HG03097 (cell line): ENCODE data around the gene FREM3.
"Not testable (repeated sequence)": the region's sequence is repeated elsewhere in the genome, so short reads cannot be mapped to it uniquely, and the experiment has no call there.

Source experiments
- ATAC-seq: cut with Tn5 transposase; IDR thresholded peaks from one replicate; pipeline ENCODE4 v1.9.1; 2021; ENCODE audit not compliant: unreplicated experiment, low FRiP score

Gene FREM3

DNA sequence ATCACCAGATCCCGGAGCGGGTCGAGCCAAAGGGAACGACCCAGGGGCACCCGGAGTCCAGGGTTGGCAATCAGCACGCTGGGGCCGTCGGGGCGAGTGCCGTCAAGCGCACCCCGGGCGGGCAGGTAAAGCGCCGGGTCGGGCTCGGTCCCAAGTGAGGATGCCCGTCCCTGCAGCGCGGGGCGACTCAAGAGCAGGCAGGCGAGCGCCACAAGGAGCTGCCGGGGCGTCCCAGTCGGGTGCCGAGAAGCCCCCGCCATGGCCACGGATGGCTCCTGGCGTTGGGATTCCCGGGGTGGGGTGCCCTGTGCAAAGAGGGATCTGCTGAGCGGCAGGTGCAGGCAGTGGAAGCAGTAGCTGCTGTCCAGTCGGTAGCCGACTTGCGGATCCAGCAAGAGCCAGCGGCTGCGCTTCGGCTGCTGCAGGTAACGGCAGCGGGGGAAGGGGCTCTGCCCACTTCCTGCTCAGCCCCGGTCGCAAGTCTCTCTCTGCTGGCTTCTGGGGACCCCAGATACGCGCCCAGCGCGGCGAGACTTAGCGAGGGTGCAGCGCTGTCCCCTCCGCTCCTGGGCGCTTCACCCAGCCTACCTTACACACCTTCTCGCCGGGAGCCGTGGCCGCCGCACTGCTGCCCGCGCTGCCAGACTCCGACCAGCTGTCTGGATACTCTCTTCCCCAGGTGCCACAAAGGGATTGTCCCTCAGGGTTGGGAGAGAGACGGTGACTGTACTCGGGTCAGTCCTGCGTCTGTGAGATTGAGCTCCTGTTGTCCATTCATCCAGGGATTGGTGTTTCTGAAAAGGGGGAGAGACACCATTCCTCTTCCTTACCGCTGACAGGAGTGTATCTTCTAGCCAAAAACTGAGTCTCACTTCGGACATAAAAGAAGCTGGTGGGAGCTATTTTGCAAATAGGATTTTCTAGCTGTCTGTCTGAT, at the start of gene FREM3:
Gene FREM3 (minus strand): TSS at position 260 of the 937 bp plus-strand sequence. CDS start 0 bp downstream, at position 260.
- ATAC-seq: no peak

DNA sequence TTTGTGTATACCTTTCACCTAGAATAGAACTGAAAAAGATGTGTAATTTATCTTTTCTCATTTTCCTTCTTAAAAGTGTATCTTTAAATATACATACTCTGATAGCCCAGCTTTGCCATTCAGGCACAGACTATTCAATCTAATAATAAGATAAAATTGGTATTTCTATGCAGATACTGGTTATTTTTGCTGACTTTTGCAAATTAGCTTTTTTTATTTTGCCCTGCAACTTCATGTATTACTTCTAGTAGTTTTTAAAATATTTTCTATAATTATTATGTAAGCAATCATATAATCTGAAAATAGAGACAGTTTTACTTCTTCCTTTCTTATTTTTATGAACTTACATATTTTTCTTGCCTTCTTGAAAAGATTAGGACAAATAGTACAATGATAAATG, 45.4 kb upstream of the FREM3 start:
- ATAC-seq: no peak

DNA sequence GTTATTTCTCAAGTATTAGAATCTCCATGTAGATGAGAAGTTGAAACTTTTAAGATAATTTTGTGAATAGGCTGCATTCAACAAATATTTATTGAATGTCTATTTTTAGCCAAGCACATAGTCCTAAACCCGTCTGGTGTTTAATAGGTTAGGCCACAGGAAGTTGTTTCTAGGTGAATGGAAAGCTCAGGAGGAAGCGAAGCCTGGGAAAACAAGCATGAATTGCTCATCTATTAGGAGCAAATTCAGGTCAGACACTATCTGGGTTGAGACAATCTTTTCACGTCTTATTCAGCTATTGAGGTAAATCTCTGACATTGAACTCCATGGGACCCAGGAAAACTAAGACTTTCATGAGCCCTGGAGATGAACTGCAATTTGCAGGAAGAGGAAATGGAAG, 43.1 kb upstream of the FREM3 start:
- no peak for ATAC-seq

DNA sequence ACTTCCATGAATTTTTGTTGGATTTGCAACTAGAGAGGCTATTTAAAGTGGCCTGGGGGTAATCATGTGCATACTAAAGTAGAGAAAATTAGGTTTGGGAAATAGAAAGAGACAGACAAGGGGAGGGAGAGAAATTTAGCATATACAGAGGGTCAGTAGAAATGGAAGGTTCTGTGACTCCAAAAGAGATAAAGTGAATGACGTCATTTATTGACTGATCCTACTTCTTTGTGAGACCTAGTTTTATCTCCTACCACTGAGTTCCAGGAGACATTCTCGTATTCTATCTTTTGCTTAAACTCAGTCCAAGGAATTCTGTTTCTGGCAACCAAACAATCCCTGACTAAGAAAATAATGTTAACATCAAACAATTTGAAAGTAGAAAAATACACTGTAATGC, 42.4 kb upstream of the FREM3 start:
- no peak for ATAC-seq

DNA sequence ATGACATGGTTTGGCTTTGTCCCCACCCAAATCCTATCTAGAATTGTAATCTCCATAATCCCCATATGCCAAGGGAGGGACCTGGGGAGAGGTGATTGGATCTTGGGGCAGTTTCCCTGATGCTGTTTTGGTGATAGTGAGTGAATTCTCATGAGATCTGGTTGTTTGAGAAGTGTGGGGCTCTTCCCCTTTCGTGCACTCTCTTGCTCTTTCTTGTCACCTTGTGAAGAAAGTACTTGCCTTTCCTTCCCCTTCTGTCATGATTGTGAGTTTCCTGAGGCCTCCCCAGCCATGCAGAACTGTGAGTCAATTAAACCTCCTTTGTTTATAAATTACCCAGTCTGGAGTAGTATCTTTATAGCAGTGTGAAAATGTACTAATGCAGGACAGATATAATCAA, 36.4 kb upstream of the FREM3 start:
- no peak for ATAC-seq

DNA sequence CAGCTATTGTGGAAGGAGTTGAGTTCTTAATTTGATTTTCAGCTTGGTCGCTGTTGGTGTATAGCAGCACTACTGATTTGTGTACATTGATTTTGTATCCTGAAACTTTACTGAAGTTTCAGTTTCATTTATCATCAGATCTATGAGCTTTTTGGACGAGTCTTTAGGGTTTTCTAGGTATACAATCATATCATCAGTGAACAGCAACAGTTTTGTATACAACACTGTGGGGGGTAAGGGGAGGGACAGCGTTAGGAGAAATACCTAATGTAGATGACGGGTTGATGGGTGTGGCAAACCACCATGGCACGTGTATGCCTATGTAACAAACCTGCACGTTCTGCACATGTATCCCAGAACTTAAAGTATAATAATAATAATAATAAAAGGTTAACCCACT, 35.6 kb upstream of the FREM3 start:
- ATAC-seq: not testable (repeated sequence)

DNA sequence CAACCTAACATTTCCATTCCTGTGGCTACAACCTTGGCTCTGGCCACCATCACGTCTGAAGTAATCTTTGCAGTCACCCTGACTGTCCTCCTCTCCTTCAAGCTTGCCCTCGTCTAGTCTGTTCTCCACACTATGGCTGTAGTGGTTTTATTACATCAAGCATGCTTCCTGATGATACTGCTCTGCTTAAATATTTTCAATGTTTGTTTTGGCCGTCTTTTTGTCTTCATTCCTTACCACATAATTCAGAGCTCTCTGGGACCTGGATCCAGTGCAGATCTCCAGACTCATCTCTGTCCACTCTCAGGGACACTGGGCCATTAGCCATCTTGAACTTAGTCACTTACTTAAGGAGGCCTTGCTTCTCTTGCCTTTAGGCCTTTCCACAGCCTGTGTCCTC, 27.7 kb upstream of the FREM3 start:
- no peak for ATAC-seq

DNA sequence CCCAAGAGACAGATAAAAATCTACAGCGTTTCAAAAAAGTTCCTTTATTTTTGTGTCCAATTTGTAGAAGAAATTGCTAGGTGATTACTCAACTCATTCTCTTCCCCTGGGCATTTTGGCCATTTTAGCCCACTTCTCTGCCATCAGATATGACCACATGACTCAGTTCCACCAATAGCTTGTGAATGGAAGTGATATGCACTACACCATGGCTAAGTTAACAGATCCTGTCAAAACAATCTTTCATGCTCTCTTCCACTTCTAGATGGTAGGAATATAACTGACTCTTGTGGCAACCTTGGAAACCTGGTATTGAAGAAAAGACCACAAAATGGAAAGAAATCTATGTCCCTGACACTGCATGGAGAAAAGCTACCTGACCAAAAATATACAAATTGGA, 26.2 kb upstream of the FREM3 start:
- ATAC-seq: no peak

DNA sequence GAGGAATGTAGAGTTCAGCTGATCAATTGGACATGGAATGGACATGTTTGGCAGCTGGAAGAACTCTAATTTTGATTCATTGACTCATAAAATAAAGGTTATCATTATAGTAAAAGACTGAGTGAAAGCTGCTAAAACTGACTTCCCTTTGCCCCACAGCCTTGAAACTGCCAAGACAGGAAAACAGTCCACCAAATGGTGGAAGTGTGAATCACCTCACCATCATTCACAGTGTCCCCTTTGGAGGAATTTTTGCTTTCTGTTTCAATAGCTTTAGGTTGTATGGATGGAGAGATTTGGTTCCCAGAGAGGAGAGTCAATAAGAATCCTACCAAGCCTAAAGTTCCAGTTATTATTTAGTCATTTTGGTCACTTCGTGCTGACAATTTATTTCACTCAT, 20.8 kb upstream of the FREM3 start:
- no peak for ATAC-seq

DNA sequence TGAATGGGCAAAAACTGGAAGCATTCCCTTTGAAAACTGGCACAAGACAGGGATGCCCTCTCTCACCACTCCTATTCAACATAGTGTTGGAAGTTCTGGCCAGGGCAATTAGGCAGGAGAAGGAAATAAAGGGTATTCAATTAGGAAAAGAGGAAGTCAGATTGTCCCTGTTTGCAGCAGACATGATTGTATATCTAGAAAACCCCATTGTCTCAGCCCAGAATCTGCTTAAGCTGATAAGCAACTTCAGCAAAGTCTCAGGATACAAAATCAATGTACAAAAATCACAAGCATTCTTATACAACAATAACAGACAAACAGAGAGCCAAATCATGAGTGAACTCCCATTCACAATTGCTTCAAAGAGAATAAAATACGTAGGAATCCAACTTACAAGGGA, 18.3 kb upstream of the FREM3 start:
- ATAC-seq: not testable (repeated sequence)

DNA sequence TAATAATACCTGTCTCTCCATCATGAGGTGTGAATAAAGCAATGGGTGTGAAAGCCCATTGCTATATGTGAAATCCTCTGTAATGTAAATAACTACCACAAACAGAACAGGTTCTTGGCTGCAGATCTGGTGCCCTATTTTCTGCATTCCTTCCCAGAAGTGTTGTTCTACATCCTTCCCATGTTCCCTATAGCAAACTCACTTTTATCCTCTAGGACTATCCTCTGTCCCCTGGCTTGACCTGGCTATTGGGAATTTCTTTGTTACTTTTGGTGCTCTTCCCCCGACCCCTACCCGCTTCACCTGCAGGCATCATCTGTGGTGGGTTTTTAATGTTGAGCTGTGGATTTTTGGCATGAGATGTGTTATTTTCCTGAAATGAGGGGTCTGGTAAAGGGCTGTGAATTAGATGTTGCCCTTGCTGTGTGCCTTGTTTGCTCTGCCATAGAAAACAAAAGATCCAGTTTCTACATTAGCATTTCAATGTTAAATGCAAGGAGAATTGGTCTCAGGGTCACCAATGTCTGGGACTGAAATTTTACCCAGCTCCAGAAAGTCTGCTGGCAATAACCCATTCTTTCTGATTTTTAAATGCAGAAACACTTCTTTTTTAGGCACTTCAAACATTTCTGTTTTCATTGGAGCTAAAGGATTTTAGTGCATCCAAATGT, 13.6 kb upstream of the FREM3 start:
- no peak for ATAC-seq

DNA sequence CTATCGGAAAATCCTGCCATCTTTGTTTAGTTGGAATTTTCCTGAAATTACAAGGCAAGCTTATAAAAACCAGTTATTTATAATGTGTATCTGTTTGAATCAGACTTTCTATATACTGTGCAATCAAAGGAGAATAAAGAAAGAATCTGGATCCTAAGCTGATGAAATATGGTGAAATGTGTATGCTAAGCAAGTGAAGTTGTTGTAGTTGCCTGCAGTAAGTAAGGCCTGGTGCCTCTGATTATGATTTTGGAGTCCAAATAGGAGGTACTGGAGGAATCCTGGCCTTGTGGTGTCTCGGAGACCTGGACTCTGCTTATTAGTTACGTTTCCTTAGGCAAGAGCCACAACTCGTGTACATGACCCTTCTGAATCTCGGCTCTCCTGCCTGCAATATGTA, 13.1 kb upstream of the FREM3 start:
- no peak for ATAC-seq

DNA sequence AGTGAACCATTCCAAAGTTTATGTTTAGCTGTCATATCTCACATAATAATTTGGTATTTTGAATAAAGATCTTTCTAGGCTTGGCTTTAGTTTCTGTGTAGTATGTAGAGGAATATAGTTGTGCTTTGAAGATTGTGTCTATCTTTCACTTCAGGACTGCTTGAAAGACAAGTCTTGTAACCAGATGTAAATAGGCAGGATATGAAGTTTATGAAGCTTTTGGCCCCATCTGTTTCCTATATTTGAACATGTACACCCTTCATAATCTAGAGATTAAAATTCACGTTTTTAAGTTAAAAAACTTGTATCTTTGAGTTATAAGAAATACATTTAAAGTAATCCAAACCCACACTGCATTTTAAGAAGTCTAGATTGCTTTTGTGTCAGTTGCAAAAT, 11.7 kb upstream of the FREM3 start:
- ATAC-seq: no peak

DNA sequence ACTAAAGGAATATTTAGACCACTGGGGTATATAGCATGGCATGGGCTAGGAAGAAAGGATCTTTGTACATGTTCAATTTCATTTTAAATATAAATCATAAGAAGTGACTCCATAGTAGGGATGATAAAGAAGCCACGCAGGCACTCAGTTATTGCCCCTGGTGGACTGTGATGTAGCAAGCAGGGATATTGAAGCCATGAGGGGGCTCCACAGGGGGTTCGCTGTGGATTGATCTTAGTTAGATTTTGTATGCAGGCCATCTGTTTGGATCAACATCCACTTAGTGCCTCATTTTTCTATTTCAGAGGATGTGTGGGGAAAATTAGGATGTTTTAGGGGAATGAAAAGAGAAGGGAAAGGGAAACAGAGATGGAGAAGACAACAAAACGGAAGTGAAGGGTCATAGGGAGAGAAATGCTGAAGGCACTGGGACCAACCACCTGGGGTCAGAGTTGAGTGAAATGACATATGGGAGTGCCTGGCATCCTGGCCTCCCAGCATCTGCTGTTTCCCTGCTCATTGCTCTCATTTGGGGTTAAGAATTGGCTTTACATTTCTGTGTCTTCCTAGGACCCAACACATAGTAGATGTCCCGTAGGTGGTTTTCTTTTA, 11.2 kb upstream of the FREM3 start:
- ATAC-seq: no peak

DNA sequence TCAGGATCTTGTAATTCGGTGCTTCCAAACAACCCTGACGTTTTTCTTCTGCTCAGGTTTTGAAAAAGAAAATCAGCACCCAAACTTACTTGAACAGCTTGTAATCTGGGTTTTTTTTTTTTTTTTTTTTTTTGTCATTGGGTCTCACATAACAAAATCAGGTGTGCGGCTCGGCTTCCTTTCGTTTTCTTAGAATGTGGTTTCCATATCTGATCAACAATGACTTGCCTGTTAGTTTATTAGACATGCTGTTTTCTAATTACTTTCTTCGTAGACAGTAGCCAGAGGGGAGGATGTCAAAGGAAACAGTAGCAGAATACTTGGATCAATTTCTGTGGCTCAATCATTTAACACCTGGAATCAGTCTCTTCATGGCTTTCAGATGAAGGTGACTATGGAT, 890 bp upstream of the FREM3 start:
- ATAC-seq: no peak

DNA sequence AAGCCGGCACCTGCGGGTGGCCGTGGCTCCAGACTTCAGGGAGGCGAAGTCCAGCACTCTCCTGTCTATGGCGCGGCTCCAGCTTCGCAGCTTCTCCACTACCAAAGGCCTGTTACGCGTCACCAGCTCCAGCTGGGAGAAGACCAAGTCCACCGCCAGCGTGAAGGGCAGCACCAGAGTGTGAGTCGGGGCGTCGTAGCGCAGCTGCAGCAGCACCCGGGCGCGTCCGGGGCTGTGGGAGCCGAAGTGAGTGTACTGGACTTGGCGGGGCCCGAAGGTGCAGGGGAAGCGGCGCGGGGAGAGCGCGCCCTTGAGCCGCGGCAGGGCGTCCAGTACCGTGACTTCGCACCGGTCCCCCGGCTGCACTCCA, 444 bp downstream of the FREM3 start:
- no peak for ATAC-seq

DNA sequence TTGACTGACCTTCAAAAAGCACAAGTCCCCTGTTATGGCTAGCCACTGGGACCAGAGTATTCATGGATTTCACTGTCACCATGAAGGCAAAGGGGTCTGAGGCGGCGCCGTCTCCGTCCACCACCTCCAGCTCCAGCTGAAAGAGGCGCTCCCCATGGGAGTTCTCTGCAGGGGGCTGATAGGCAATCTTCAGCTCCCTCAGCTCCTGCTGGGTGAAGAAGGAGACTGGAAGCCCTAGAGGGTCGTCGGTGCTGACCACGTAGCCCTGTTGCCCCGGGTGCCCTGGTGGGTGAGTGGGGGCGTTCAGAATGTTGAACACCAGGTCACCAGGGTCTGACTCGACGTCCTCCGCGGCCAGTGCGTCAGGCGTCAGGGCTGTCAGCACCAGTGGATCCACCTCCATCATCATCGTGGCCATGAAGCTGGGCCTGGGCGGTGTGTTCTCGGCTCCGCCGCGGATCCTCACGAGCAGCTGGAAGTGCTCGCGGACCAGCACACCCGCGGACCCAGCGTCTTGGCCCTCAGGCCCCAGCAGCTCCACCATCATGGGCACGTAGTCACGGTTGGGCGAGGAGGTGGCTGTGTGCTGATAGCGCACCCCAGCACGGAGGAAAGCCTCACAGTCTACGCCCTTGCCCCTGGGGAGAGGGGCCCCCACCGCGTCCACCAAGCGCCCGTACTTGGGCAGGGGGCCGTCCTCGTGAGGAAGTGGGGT, 987 bp downstream of the FREM3 start:
- no peak for ATAC-seq

DNA sequence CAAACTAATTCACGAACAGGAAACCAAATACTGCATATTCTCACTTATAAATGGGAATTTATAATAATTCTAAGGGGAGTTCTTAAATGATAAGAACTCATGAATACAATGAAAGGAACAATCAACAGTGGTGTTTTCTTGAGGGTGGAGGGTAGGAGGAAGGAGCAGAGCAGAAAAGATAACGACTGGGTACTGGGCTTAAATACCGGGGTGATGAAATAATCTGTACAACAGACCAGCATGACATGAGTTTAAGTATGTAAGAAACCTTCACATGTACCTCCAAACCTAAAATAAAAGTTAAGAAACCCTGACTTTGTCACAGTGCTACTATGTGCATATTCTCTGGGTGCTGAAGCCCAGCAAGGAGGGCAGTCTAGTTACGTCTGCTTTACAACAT, 6.6 kb downstream of the FREM3 start:
- no peak for ATAC-seq

DNA sequence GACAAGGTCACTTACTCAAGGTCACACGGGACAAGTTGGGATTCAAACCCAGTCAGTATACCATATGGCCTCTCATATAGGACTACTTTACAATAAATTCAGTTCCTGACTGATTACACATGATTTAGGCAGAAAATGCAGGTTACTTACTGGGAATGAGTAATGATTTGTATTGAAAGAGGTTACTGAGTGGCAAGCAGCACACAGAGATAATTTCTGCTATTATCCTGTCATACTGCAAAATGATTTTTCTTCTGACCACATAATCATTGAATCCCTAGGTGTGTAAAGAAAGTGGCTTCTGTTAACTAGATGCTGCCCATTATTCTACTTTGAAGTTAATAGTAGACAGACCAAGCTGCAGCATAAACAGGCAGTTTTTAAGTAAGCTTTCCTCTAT, 8.2 kb downstream of the FREM3 start:
- ATAC-seq: no peak

DNA sequence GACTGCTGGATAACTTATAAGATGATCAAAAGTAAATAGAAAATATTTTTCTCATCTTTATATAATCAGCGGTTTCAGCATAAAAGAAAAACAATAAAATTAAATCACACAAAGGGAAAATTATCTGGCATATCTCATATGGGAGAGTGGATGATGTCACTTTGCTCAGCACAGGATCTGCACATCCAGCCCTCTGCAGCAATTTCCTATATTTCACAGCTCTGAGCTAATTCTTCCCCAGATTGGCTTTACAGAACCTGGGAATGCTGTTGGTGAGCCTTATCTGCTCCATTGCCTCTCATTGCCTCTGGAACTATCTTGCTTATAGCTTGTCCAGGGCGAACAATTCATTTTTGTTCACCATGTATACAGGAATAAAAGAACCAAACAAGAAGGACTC, 21.0 kb downstream of the FREM3 start:
- ATAC-seq: no peak

DNA sequence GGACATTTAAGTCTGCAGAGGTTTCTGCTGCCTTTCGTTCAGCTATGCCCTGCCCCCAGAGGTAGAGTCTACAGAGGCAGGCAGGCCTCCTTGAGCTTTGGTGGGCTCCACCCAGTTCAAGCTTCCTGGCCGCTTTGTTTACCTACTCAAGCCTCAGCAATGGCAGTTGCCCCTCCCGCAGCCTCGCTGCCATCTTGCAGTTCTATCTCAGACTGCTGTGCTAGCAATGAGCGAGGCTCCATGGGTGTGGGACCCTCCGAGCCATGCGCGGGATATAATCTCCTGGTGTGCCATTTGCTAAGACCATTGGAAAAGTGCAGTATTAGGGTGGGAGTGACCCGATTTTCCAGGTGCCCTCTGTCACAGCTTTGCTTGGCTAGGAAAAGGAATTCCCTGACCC, 26.8 kb downstream of the FREM3 start:
- ATAC-seq: not testable (repeated sequence)
